GM21576 (cell line): ENCODE results near the gene CUL9.

Experiments used
- ATAC-seq: cut with Tn5 transposase; IDR thresholded peaks from one replicate; pipeline ENCODE4 v1.9.1; 2021; ENCODE audit warnings: mild to moderate bottlenecking, moderate library complexity; ENCODE audit not compliant: unreplicated experiment

The CUL9 gene

DNA sequence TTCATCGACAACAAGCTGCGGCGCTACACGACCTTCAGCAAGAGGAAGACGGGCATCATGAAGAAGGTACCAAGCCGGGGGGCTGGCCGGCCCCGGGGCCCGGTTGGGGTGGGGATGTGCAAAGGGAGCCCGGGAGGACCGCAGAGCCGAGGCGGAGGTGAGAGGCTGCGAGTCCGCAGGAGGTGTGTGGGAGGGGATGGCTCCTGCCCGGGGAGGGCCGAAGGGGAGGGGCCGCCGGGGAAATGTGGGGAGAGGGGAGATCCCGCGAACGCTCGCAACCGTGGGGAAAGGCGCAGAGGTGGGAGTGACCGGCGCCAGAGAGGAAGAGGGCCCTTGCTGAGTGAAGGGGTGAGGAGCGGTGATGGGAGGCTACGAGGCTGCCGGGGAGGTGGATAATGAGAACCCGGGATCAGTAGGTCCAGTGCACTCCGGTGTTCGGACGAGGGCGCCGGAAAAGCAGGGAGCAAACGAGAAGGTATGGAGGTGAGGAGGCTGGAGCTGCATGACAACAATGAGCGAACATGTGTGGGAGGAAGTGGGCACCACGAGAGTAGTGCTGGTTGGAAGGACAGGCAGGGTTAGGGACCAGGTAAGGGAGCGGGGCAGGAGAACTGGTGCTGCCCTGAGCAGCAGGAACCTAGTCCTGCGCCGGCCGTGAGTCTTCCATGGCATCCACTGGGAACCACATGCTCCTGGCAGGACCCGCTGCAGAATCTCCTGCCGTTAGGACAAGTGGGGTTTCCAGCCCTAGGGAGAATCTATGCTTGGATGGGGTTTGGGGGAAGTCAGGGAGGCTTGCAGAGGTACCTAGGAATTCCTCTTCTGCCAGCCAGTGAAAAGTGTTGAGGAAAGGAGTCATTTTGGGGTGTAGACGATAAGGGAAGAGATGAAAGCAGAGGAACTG, 9.6 kb upstream of the CUL9 start:
- ATAC-seq = no peak

DNA sequence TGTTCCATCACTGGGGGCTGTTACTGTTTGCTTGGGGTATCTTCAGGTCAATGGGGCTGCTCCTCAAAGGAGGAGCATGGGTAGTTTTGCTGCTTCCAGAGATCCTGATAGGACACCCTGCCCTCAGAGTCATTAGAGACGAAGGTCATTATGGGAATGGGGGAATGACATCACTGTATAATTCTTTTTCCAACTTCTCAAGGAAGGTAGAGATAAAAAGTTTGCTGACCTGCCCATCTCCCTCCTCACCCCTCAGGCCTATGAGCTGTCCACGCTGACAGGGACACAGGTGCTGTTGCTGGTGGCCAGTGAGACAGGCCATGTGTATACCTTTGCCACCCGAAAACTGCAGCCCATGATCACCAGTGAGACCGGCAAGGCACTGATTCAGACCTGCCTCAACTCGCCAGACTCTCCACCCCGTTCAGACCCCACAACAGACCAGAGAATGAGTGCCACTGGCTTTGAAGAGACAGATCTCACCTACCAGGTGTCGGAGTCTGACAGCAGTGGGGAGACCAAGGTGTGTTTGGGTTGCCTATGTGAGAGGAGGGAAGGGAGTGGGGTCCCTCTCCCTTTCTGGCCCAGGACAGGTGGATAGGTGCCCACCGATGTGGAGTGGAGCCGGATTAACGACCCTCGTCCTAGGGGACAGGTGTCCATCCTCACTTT, 8.3 kb upstream of the CUL9 start:
- ATAC-seq = no peak

GRCh38 chr6:43174263-43175112, 7.5 kb upstream of the CUL9 start:
- peak; percentile 61 for ATAC-seq

GRCh38 chr6:43175676-43176422, 6.1 kb upstream of the CUL9 start:
- no peak for ATAC-seq

DNA sequence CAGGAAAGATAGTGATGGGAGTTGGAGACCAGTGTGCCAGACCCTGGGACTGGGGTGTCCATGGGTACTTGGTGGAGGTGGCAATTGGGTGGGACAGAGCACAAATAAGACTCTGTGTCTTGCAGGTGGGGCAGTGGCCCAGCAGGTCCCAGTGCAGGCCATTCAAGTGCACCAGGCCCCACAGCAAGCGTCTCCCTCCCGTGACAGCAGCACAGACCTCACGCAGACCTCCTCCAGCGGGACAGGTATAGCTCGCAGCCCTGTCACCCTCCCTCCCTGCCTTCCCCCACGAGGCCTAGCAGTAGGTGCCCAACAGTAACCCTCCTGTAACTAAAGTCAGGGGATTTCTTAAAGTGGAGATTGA, 5.6 kb upstream of the CUL9 start:
- no peak for ATAC-seq

DNA sequence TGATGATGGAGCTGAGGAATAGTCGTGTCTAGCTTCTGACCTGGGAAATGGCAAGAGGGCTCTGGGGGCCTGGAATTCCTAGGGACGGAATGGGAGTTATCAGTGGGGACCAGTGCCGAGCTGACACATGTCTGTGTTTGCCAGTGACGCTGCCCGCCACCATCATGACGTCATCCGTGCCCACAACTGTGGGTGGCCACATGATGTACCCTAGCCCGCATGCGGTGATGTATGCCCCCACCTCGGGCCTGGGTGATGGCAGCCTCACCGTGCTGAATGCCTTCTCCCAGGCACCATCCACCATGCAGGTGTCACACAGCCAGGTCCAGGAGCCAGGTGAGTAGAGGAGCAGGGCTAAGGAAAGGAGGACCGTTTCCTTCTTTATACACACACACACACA, 3.8 kb upstream of the CUL9 start:
- ATAC-seq = no peak

- no peak for ATAC-seq
Observed at GRCh38 chr6:43178951-43179830, 2.8 kb upstream of the CUL9 start.

- no peak for ATAC-seq
Observed at GRCh38 chr6:43180058-43180457, 1.9 kb upstream of the CUL9 start.

- no peak for ATAC-seq
Observed at GRCh38 chr6:43180985-43181384, 1.0 kb upstream of the CUL9 start.

GRCh38 chr6:43181621-43181941, 415 bp upstream of the CUL9 start:
- ATAC-seq = no peak

- no peak for ATAC-seq
Observed at GRCh38 chr6:43183441-43183840, 1.4 kb downstream of the CUL9 start.

DNA sequence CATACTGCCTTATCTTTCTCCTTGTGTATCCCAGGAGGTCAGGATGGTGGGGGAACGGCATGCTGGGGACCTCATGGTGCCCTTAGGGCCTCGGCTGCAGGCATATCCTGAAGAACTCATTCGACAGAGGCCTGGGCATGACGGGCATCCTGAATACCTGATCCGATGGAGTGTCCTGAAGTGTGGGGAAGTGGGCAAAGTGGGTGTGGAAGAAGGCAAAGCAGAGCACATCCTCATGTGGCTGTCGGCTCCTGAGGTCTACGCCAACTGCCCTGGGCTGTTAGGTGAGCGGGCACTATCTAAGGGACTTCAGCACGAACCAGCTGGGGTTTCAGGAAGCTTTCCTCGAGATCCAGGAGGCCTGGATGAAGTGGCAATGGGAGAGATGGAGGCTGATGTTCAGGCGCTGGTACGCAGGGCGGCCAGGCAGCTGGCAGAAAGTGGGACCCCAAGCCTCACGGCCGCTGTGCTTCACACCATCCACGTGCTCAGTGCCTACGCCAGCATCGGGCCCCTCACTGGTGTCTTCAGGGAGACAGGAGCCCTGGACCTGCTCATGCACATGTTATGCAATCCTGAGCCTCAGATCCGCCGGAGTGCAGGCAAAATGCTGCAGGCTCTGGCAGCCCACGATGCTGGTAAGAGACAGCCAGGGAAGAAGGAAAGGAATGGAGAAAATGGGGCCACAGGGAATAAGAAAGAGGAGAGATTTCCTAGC, 2.4 kb downstream of the CUL9 start:
- ATAC-seq = no peak

GRCh38 chr6:43185391-43185985, 3.5 kb downstream of the CUL9 start:
- ATAC-seq = no peak

DNA sequence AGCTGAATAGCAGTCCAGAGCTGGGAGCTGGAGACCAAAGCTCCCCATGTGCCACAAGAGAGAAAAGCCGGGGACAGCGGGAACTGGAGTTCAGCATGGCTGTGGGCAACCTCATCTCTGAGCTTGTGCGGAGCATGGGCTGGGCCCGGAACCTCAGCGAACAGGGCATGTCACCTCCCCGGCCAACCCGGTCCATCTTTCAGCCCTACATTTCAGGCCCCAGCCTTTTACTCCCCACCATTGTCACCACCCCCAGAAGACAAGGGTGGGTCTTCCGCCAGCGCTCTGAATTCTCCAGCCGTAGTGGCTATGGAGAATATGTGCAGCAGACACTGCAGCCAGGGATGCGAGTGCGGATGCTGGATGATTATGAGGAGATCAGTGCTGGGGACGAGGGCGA, 4.0 kb downstream of the CUL9 start:
- ATAC-seq = no peak

DNA sequence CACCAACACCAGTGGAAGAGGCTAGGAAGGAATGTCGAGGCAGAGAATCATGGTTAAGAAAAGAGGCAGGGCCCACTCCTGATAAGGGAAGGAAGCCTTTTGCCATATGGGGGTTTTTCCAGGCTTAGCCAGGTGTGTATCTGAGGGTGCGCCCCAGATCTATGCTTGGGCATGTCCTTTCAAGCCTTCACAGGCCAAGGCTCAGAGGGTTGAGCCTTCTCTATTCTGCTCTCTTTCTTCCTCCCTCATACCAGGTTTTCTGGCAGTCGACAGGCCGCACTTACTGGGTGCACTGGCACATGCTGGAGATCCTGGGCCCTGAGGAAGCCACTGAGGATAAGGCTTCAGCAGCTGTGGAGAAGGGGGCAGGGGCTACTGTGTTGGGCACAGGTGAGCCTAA, 4.7 kb downstream of the CUL9 start:
- no peak for ATAC-seq

- no peak for ATAC-seq
Observed at GRCh38 chr6:43187821-43188220, 5.8 kb downstream of the CUL9 start.

DNA sequence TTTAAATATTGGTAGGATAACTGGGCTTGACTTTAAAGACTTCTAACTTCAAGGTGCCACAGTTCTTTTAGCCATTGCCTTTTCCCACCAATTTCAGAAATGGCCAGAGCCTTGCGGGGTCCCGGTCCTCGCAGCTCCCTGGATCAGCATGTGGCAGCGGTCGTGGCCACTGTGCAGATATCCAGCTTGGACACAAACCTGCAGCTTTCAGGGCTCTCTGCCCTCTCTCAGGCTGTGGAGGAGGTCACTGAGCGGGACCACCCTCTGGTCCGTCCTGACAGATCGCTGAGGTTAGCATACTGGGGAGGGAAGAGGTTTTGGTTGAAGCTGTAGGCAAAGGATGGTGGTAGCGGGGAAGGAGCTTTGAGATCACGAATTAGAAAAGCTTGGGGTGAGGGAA, 6.4 kb downstream of the CUL9 start:
- ATAC-seq = no peak

- no peak for ATAC-seq
Observed at GRCh38 chr6:43189776-43190304, 7.8 kb downstream of the CUL9 start.

GRCh38 chr6:43192911-43193310, 10.9 kb downstream of the CUL9 start:
- ATAC-seq = no peak
